Measurements from ENCODE around the gene SLC38A7. TPM values are rescaled to one million over a fixed set of nuclear protein-coding genes. Genes with fewer than 3 reads are reported as not detected.
A peak's percentile ranks its signal among the peaks of the same experiment; 100 is the strongest.

Gene SLC38A7
- total RNA-seq, 1 experiment from 2014 or later: 9.8 TPM

DNA sequence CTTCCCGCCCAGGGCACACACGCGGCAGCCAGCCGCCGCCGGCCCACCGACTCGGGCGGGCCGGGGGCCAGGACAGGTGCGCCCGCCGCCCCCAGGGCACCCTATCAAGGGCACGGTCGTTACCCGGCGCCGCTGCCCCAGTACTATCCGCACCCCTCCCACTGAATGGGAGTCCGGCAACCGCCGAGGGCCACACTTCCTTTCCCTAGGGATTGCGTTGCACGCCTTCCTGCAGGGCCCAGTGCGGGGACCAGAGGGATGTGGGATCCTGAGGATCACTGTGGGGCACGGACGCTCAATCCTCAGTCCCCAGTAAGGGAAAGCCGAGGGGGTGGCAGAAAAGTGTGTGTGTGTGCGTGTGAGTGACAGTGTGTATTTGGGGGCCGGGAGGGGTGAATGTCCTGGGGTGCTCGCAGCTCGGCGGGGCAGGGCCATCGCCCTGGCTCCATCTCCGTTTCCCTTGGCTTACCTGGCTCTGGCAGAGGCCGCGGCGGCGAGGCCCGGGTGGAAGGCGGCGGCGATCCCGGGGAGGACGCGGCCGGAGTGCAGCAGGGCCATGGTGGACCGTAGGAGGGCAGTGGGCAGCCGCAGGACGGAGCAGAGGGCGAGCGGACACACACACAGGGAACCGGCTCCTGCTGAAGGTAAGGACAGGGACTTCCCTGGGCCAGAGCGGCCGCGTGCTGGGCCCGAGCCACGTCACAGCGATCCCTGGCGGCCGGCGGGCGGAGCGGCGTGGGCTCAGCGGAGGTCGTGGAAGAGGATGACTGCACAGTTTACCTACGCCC lies 49.3 kb upstream of the SLC38A7 start, which contains the start of gene GOT2 (continued):
- peak; percentile 72 for TF ChIP-seq YY1 (IDR thresholded peaks at IDR 0.05; ENCODE audit: extremely low read depth, insufficient replicate concordance, low read depth, low read length)
- TF ChIP-seq ELF1 (IDR thresholded peaks at IDR 0.05; ENCODE audit: borderline replicate concordance, low read depth): no peak
- no peak for TF ChIP-seq EZH2phosphoT487 (IDR thresholded peaks at IDR 0.05; ENCODE audit: borderline replicate concordance)

DNA sequence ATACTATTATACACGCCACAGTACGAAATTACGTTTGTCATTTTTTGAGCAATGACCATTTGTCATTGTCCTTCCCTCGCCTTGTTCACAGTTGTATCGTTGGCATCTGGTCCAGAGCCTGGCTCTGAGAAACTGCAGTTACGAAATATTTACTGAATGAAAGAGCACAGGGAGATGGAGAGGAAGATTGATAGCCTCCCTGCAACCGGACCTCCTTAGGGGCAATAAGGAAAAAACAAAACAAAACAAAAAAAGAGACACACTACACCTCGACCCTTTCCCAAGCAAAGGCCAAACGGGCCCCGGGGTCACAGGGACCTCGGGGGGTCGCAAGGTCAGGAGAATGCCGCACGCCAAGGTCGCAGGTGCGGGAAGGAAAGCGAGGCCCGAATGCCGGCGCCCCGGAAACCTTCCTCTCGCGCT lies 48.7 kb upstream of the SLC38A7 start:
- Histone ChIP-seq H3K9me2 (ENCODE audit: insufficient read depth) (no peaks in the 10 kb centered on the region), H3K27ac (ENCODE audit: low read depth, low read length) (peak overlapping the region; percentile 71), H3K36me3 (ENCODE audit: control insufficient read depth in 1 of 2, insufficient read depth in 2 of 2, low read length in 2 of 2) (peaks cover 4 to 5% of the 10 kb centered on the region in 2 experiments; a peak in 3 of 4 replicates), H3K4me1 (ENCODE audit: control insufficient read depth in 1 of 2, insufficient read depth in 2 of 2, low read length in 2 of 2) (peaks cover 10 to 19% of the 10 kb centered on the region in 2 experiments), H3K4me2 (ENCODE audit: low read length) (peak overlapping the region; percentile 75), H2AFZ (ENCODE audit: low read depth, low read length, poor library complexity, severe bottlenecking) (no peak overlapping the region), H4K20me1 (ENCODE audit: insufficient read depth) (peaks cover 2% of the 10 kb centered on the region; the same call in 1 of the 2 replicates), H3K79me2 (ENCODE audit: insufficient read depth, low read length) (peaks cover 59% of the 10 kb centered on the region), H3K4me3 (replicated peaks in 1 of 2; ENCODE audit: low read depth in 1 of 2, low read length in 2 of 2) (peak overlapping the region; percentile 90 to 98), H3K9me3 (ENCODE audit: control insufficient read depth in 1 of 2, insufficient read depth in 1 of 2, low read depth in 1 of 2, low read length in 2 of 2) (no peaks in the 10 kb centered on the region), H3K9ac (ENCODE audit: low read length) (peak overlapping the region; percentile 97), H3K27me3 (ENCODE audit: insufficient read depth, low read length) (no peaks in the 10 kb centered on the region)
- POLR2A ChIA-PET: no interaction called here
- no TSS peak for BruUV-seq (replicated peaks)
- ATAC-seq (no peak), DNase-seq (ENCODE audit: low read depth, low spot score) (no peak)
- RAD21 ChIA-PET (ENCODE audit: low non-redundant PET in 1 of 2, low total read pairs in 2 of 2, uncharacterized antibody in 2 of 2, unreplicated experiment in 2 of 2): no interaction called here
- CTCF ChIA-PET: interaction anchor here (1.4 kb wide), 1 partner anchor 49 kb away, joined by 4 read pairs; the partner anchor contains the start of gene SLC38A7
- intact Hi-C loops (cut with micrococcal nuclease): no loop called here
- TF ChIP-seq CBX3 (IDR thresholded peaks at IDR 0.05; ENCODE audit: low read depth) (no peak), EZH2 (IDR thresholded peaks at IDR 0.05) (no peak), SP1 (IDR thresholded peaks at IDR 0.05; ENCODE audit: low read depth) (no peak), EZH2phosphoT487 (IDR thresholded peaks at IDR 0.05; ENCODE audit: borderline replicate concordance) (no peak), EGR1 (IDR thresholded peaks at IDR 0.05; ENCODE audit: low read depth) (no peak), TCF7L2 (IDR thresholded peaks at IDR 0.05; ENCODE audit: borderline replicate concordance, extremely low read depth, insufficient read depth, insufficient read length) (no peak), ELF1 (IDR thresholded peaks at IDR 0.05; ENCODE audit: borderline replicate concordance, low read depth) (no peak), SRF (IDR thresholded peaks at IDR 0.05; ENCODE audit: low read depth) (no peak), FOSL1 (IDR thresholded peaks at IDR 0.05; ENCODE audit: low read depth) (no peak), JUND (IDR thresholded peaks at IDR 0.05) (no peak), POLR2A (IDR thresholded peaks at IDR 0.05; ENCODE audit: borderline replicate concordance, extremely low read depth, insufficient read depth, insufficient read length) (no peak), ZNF274 (IDR thresholded peaks at IDR 0.05; ENCODE audit: low read depth, low read length) (no peak), SIN3A (IDR thresholded peaks at IDR 0.05; ENCODE audit: low read depth) (no peak), RAD21 (IDR thresholded peaks at IDR 0.05; ENCODE audit: low read depth) (no peak)
- TF ChIP-seq, protein P1, sequence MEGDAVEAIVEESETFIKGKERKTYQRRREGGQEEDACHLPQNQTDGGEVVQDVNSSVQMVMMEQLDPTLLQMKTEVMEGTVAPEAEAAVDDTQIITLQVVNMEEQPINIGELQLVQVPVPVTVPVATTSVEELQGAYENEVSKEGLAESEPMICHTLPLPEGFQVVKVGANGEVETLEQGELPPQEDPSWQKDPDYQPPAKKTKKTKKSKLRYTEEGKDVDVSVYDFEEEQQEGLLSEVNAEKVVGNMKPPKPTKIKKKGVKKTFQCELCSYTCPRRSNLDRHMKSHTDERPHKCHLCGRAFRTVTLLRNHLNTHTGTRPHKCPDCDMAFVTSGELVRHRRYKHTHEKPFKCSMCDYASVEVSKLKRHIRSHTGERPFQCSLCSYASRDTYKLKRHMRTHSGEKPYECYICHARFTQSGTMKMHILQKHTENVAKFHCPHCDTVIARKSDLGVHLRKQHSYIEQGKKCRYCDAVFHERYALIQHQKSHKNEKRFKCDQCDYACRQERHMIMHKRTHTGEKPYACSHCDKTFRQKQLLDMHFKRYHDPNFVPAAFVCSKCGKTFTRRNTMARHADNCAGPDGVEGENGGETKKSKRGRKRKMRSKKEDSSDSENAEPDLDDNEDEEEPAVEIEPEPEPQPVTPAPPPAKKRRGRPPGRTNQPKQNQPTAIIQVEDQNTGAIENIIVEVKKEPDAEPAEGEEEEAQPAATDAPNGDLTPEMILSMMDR (IDR thresholded peaks at IDR 0.05 in 2 of 3, conservative IDR thresholded peaks at IDR 0.05 in 1 of 3; ENCODE audit: borderline replicate concordance in 1 of 3, insufficient read depth in 1 of 3, low read depth in 2 of 3, low read length in 2 of 3): no peak
- TF ChIP-seq, protein P2, sequence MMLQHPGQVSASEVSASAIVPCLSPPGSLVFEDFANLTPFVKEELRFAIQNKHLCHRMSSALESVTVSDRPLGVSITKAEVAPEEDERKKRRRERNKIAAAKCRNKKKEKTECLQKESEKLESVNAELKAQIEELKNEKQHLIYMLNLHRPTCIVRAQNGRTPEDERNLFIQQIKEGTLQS (IDR thresholded peaks at IDR 0.05): no peak
- TF ChIP-seq, protein P3, sequence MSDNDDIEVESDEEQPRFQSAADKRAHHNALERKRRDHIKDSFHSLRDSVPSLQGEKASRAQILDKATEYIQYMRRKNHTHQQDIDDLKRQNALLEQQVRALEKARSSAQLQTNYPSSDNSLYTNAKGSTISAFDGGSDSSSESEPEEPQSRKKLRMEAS (IDR thresholded peaks at IDR 0.05): no peak
